ENCODE measurements around the gene BCAP29. TPM values are rescaled to one million over a fixed set of nuclear protein-coding genes. Genes with fewer than 3 reads are reported as not detected.
"Not testable (repeated sequence)": the region's sequence is repeated elsewhere in the genome, so short reads cannot be mapped to it uniquely, and the experiment has no call there.

Gene BCAP29
- total RNA-seq, 1 donor from 2014 or later = 73.0 TPM

DNA sequence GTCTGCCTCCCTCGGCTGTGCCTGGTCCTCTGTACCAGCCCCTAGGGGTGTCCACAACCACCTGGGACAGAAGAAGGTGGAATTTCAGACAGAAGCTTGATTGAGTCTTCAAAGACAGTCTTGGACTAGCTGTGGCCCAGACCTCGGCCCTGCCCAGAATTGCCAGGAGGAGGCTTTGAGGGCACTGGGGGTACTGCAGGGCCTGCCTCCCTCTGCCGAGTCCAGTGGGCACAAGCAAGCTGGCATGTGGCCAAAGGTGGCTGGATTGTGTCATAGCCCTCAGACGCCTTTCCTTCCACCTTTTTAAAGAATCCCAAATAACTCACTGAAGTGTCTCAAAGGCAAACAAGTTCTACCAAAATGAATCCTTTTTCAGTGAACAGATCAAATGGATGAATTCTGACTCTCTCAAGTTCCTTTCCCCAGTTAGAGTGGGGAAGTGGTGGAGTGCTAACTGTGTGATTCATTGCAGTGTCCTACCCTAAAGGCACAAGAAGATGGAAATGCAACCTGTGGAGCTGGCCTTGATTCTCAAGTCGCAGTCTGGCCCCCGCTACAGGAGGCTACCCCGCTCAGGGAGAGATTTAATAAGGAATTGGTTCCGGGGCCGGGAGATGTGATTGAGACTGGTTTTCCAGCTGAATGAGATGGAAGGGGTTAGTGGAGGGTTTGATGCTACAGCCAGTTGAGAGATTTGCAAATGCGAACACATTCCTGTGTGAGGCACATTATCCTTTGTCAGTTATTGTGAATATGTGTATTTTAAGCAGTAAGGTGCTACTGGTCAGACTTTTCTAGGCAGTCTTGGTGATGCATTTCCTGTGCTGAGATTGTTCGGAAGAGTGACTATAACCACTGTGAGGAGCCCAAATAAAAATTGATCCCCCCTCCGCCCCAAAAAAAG lies 51.8 kb downstream of the BCAP29 start:
- no peak overlapping the region for H3K4me3 Mint-ChIP-seq (ENCODE audit: unreplicated experiment)
- H3K27me3 Mint-ChIP-seq (ENCODE audit: low read depth) = no peaks in the 10 kb centered on the region
- peaks cover 3% of the 10 kb centered on the region for H3K36me3 Mint-ChIP-seq (ENCODE audit: low read depth)
- peaks cover 4% of the 10 kb centered on the region for H3K9me3 Mint-ChIP-seq (ENCODE audit: low read depth)
- no peak overlapping the region for H3K27ac Mint-ChIP-seq (ENCODE audit: unreplicated experiment)
- TF ChIP-seq, protein P1, sequence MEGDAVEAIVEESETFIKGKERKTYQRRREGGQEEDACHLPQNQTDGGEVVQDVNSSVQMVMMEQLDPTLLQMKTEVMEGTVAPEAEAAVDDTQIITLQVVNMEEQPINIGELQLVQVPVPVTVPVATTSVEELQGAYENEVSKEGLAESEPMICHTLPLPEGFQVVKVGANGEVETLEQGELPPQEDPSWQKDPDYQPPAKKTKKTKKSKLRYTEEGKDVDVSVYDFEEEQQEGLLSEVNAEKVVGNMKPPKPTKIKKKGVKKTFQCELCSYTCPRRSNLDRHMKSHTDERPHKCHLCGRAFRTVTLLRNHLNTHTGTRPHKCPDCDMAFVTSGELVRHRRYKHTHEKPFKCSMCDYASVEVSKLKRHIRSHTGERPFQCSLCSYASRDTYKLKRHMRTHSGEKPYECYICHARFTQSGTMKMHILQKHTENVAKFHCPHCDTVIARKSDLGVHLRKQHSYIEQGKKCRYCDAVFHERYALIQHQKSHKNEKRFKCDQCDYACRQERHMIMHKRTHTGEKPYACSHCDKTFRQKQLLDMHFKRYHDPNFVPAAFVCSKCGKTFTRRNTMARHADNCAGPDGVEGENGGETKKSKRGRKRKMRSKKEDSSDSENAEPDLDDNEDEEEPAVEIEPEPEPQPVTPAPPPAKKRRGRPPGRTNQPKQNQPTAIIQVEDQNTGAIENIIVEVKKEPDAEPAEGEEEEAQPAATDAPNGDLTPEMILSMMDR (IDR thresholded peaks at IDR 0.05) = no peak
- no peak for DNase-seq (ENCODE audit: low spot score)
- peaks cover 3% of the 10 kb centered on the region for H3K4me1 Mint-ChIP-seq (ENCODE audit: low read depth)

- H3K4me3 Mint-ChIP-seq (ENCODE audit: unreplicated experiment) = no peak overlapping the region
- no peak overlapping the region for H3K27ac Mint-ChIP-seq (ENCODE audit: unreplicated experiment)
- peaks cover 3% of the 10 kb centered on the region for H3K4me1 Mint-ChIP-seq (ENCODE audit: low read depth)
- no peak for DNase-seq (ENCODE audit: low spot score)
- peaks cover 3% of the 10 kb centered on the region for H3K36me3 Mint-ChIP-seq (ENCODE audit: low read depth)
- TF ChIP-seq, protein P1 (IDR thresholded peaks at IDR 0.05) = no peak
- no peaks in the 10 kb centered on the region for H3K9me3 Mint-ChIP-seq (ENCODE audit: low read depth)
- H3K27me3 Mint-ChIP-seq (ENCODE audit: low read depth) = no peaks in the 10 kb centered on the region
These were observed 52.4 kb downstream of the BCAP29 start for GRCh38 chr7:107632492-107632865.

DNA sequence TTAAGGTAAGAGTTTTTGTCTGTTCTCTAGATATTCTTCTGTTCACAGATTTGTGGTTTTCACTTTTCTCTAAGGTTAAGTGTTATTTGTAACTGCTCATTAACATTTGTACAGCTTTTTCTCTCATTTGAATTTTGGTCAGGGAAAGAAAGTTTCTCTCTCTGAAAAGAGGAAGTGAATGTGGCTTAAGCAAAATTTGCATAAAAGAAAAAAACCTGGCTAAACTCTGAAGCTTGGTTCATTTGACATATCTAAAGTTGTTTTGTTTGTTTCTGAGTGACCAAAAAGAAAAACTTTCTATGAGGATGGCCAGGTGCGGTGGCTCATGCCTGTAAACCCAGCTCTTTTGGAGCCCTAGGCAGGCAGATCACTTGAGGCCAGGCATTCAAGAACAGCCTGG lies 58.5 kb downstream of the BCAP29 start:
- no peak for DNase-seq (ENCODE audit: low spot score)
- TF ChIP-seq, protein P1 (IDR thresholded peaks at IDR 0.05) = no peak
- Mint-ChIP-seq H3K36me3 (ENCODE audit: low read depth) (peaks cover 4% of the 10 kb centered on the region), H3K27me3 (ENCODE audit: low read depth) (peaks cover 6% of the 10 kb centered on the region), H3K27ac (ENCODE audit: unreplicated experiment) (no peak overlapping the region), H3K4me3 (ENCODE audit: unreplicated experiment) (no peak overlapping the region), H3K9me3 (ENCODE audit: low read depth) (peaks cover 7% of the 10 kb centered on the region), H3K4me1 (ENCODE audit: low read depth) (peaks cover 7% of the 10 kb centered on the region)

- not testable (repeated sequence) for H3K9me3 Mint-ChIP-seq (ENCODE audit: low read depth); H3K36me3 Mint-ChIP-seq (ENCODE audit: low read depth); H3K27ac Mint-ChIP-seq (ENCODE audit: unreplicated experiment); H3K27me3 Mint-ChIP-seq (ENCODE audit: low read depth); DNase-seq (ENCODE audit: low spot score); H3K4me3 Mint-ChIP-seq (ENCODE audit: unreplicated experiment); H3K4me1 Mint-ChIP-seq (ENCODE audit: low read depth)
These were observed 59.0 kb downstream of the BCAP29 start for GRCh38 chr7:107639070-107639469.

DNA sequence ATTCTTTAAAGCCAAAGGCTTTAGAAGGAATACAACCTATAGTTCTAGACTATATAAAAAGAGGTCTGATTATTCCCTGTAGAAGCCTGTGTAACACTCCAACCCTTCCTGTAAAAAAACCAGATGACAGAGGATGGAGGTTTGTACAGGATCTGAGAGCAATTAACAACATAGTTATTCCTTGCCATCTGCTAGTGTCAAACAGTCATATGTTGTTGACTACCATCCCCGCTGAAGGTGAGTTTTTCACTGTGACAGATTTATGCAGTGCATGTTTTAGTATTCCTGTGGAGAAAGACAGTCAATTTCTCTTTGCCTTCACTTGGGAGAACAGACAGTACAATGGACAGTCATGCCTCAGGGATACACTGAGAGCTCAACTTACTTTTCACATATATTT lies 61.6 kb downstream of the BCAP29 start:
- H3K27me3 Mint-ChIP-seq (ENCODE audit: low read depth) = peaks cover 10% of the 10 kb centered on the region
- peaks cover 2% of the 10 kb centered on the region for H3K36me3 Mint-ChIP-seq (ENCODE audit: low read depth)
- peaks cover 5% of the 10 kb centered on the region for H3K4me1 Mint-ChIP-seq (ENCODE audit: low read depth)
- no peak for DNase-seq (ENCODE audit: low spot score)
- H3K27ac Mint-ChIP-seq (ENCODE audit: unreplicated experiment) = no peak overlapping the region
- peaks cover 7% of the 10 kb centered on the region for H3K9me3 Mint-ChIP-seq (ENCODE audit: low read depth)
- TF ChIP-seq, protein P1 (IDR thresholded peaks at IDR 0.05) = no peak
- H3K4me3 Mint-ChIP-seq (ENCODE audit: unreplicated experiment) = no peak overlapping the region

DNA sequence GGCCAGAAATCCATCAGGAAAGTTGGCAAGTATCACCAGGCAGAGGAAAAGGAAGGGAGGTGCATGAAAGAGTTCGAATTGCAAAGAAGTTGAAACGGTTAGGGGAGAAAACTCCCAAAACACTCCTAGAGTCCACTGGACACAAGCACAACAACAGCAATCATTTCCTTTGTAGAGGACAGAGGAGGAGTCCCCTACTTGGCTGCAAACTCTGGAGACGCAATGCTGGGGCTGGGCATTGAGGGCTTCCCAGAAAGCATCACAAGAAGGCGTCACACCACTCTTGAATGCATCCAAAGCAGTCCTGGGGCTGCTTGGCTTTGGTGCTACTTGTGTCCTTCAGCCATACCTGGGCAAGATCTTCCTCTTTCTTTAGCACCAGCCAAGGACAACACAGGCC lies 62.5 kb downstream of the BCAP29 start:
- Mint-ChIP-seq H3K4me3 (ENCODE audit: unreplicated experiment) (no peak overlapping the region), H3K27ac (ENCODE audit: unreplicated experiment) (no peak overlapping the region), H3K9me3 (ENCODE audit: low read depth) (peaks cover 7% of the 10 kb centered on the region), H3K36me3 (ENCODE audit: low read depth) (peaks cover 2% of the 10 kb centered on the region), H3K4me1 (ENCODE audit: low read depth) (peaks cover 5% of the 10 kb centered on the region), H3K27me3 (ENCODE audit: low read depth) (peaks cover 10% of the 10 kb centered on the region)
- TF ChIP-seq, protein P1 (IDR thresholded peaks at IDR 0.05) = no peak
- DNase-seq (ENCODE audit: low spot score) = no peak
